IMR-90 (cell line): Measurements from ENCODE around the gene FGD5. TPM values are rescaled to one million over a fixed set of nuclear protein-coding genes. Genes with fewer than 3 reads are reported as not detected.

Source experiments
- ATAC-seq: fragments of 200-7000 bp; cut with Tn5 transposase; 2 replicates; pipeline ENCODE4 v1.9.1; 2020; ENCODE audit warnings: low read depth, mild to moderate bottlenecking, moderate library complexity
- BruUV-seq: library from RNA; stranded (reverse); fragments of 400-500 nt; replicated peaks from 2 replicates; lab custom pipeline; 2021; lab: Mats Ljungman, UMichigan
- CTCF ChIA-PET: fragments of 300-600 bp; formaldehyde crosslinking; extraction: SDS; loops from one replicate; lab custom pipeline; 2021; ENCODE audit warnings: antibody characterized with exemption; lab: Yijun Ruan, JAX
- POLR2A ChIA-PET: fragments of 300-600 bp; sonication (Branson Sonifier 250); formaldehyde crosslinking; loops from one replicate; lab custom pipeline; 2022; ENCODE audit warnings: antibody characterized with exemption; ENCODE audit not compliant: unreplicated experiment; lab: Charles Lee
- DNase-seq: peaks from one replicate; pipeline ENCODE4 v3.0.0; 2013
- H2AFZ ChIP-seq: replicated peaks from 2 replicates; pipeline ENCODE3; 2013; ENCODE audit warnings: low read length, mild to moderate bottlenecking; ENCODE audit not compliant: poor library complexity
- H2AK5ac ChIP-seq: 2 replicates; pipeline ENCODE4 v1.6.1; 2013; ENCODE audit warnings: low read depth, low read length, inconsistent platforms
- H2AK9ac ChIP-seq: replicated peaks from 2 replicates; pipeline ENCODE3; 2013; ENCODE audit warnings: mild to moderate bottlenecking, low read depth, low read length, moderate library complexity; ENCODE audit not compliant: poor library complexity
- H2BK120ac ChIP-seq: 2 replicates; pipeline ENCODE4 v1.6.1; 2013; ENCODE audit warnings: low read depth, low read length, inconsistent platforms
- H2BK15ac ChIP-seq: 3 replicates; pipeline ENCODE4 v1.6.1; 2013; ENCODE audit warnings: low read depth, low read length, inconsistent platforms
- H2BK20ac ChIP-seq: 2 replicates; pipeline ENCODE4 v1.6.1; 2013; ENCODE audit warnings: low read depth, mild to moderate bottlenecking, inconsistent platforms, low read length, moderate library complexity
- H2BK5ac ChIP-seq: 2 replicates; pipeline ENCODE4 v1.6.1; 2013; ENCODE audit warnings: mild to moderate bottlenecking, low read depth, low read length, inconsistent platforms; ENCODE audit not compliant: poor library complexity, severe bottlenecking
- H3K14ac ChIP-seq: replicated peaks from 2 replicates; pipeline ENCODE4 v1.6.1; 2013; ENCODE audit warnings: low read depth, low read length, inconsistent platforms
- H3K18ac ChIP-seq: 2 replicates; pipeline ENCODE4 v1.6.1; 2013; ENCODE audit warnings: low read depth, low read length, control low read depth
- H3K23ac ChIP-seq: 2 replicates; pipeline ENCODE4 v1.6.1; 2013; ENCODE audit warnings: low read depth, low read length, inconsistent platforms
- H3K27ac ChIP-seq: 2 replicates; pipeline ENCODE4 v1.5.1; 2013; ENCODE audit warnings: mild to moderate bottlenecking, control low read depth, low read length; ENCODE audit not compliant: insufficient read depth
- H3K27me3 ChIP-seq: 2 replicates; pipeline ENCODE4 v1.6.1; 2013; ENCODE audit warnings: low read length; ENCODE audit not compliant: control insufficient read depth, insufficient read depth
- H3K36me3 ChIP-seq: 2 replicates; pipeline ENCODE4 v1.6.1; 2013; ENCODE audit warnings: low read length, mixed read lengths; ENCODE audit not compliant: control insufficient read depth, insufficient read depth
- H3K4ac ChIP-seq: 2 replicates; pipeline ENCODE4 v1.6.1; 2013; ENCODE audit warnings: low read depth, low read length, inconsistent platforms
- H3K4me1 ChIP-seq: 2 replicates; pipeline ENCODE4 v1.6.1; 2013; ENCODE audit warnings: low read length, mixed read lengths; ENCODE audit not compliant: control insufficient read depth, insufficient read depth
- H3K4me2 ChIP-seq: 2 replicates; pipeline ENCODE4 v1.6.1; 2013; ENCODE audit warnings: low read depth, mild to moderate bottlenecking, control low read depth, low read length, moderate library complexity
- H3K4me3 ChIP-seq: 2 replicates; pipeline ENCODE4 v1.5.1; 2013; ENCODE audit warnings: low read depth, mild to moderate bottlenecking, control low read depth, low read length, moderate library complexity; ENCODE audit not compliant: insufficient read depth
- H3K56ac ChIP-seq: 2 replicates; pipeline ENCODE4 v1.6.1; 2013; ENCODE audit warnings: low read length, inconsistent platforms; ENCODE audit not compliant: insufficient read depth; ENCODE audit errors: extremely low read depth
- H3K79me1 ChIP-seq, 2 experiments: 2 replicates each; pipeline ENCODE4 v1.6.1; 2013; ENCODE audit warnings: low read length in 2 of 2, inconsistent platforms in 1 of 2, low read depth in 1 of 2
- H3K9ac ChIP-seq: 2 replicates; pipeline ENCODE4 v1.6.1; 2013; ENCODE audit warnings: low read depth, low read length, control low read depth
- H3K9me1 ChIP-seq: 2 replicates; pipeline ENCODE4 v1.6.1; 2013; ENCODE audit warnings: low read length, inconsistent platforms; ENCODE audit not compliant: insufficient read depth
- H3K9me3 ChIP-seq: 2 replicates; pipeline ENCODE4 v1.6.1; 2013; ENCODE audit warnings: low read length; ENCODE audit not compliant: control insufficient read depth, insufficient read depth
- H4K20me1 ChIP-seq: 2 replicates; pipeline ENCODE4 v1.6.1; 2013; ENCODE audit warnings: low read length, inconsistent platforms; ENCODE audit not compliant: insufficient read depth
- H4K5ac ChIP-seq: 2 replicates; pipeline ENCODE4 v1.6.1; 2013; ENCODE audit warnings: mild to moderate bottlenecking, low read depth, low read length, control low read depth
- H4K8ac ChIP-seq, 2 experiments: 2 replicates each; pipeline ENCODE4 v1.6.1; 2013; ENCODE audit warnings: low read depth in 2 of 2, low read length in 2 of 2, control low read depth in 1 of 2, inconsistent platforms in 1 of 2
- H4K91ac ChIP-seq: 2 replicates; pipeline ENCODE4 v1.6.1; 2013; ENCODE audit warnings: low read depth, low read length, inconsistent platforms; ENCODE audit not compliant: insufficient read depth
- BHLHE40 ChIP-seq: fragments of 150-350 bp; IDR thresholded peaks from 2 replicates; pipeline ENCODE4 v1.6.1; 2016; ENCODE audit warnings: mild to moderate bottlenecking, low read depth, low read length
- CEBPB ChIP-seq: IDR thresholded peaks from 2 replicates; pipeline ENCODE4 v1.6.1; 2012; ENCODE audit warnings: low read depth, low read length, improper control_type of control experiment
- CHD1 ChIP-seq: IDR thresholded peaks from 2 replicates; pipeline ENCODE4 v1.6.1; 2012; ENCODE audit warnings: low read depth, low read length, improper control_type of control experiment
- FOS ChIP-seq: fragments of 150-350 bp; IDR thresholded peaks from 2 replicates; pipeline ENCODE4 v1.6.1; 2016; ENCODE audit warnings: low read depth, low read length
- MAFK ChIP-seq: IDR thresholded peaks from 2 replicates; pipeline ENCODE4 v1.6.1; 2012; ENCODE audit warnings: low read depth, low read length, improper control_type of control experiment
- MAZ ChIP-seq: IDR thresholded peaks from 2 replicates; pipeline ENCODE4 v1.6.1; 2012; ENCODE audit warnings: low read depth, mild to moderate bottlenecking, low read length, improper control_type of control experiment, moderate library complexity, borderline replicate concordance
- MXI1 ChIP-seq: IDR thresholded peaks from 2 replicates; pipeline ENCODE4 v1.6.1; 2012; ENCODE audit warnings: low read depth, mild to moderate bottlenecking, low read length, moderate library complexity, borderline replicate concordance
- NFE2L2 ChIP-seq: fragments of 150-350 bp; IDR thresholded peaks from 2 replicates; pipeline ENCODE4 v1.6.1; 2016; ENCODE audit warnings: low read depth, mild to moderate bottlenecking, low read length
- POLR2A ChIP-seq: IDR thresholded peaks from 2 replicates; pipeline ENCODE4 v1.6.1; 2012; ENCODE audit warnings: mild to moderate bottlenecking, low read depth, low read length
- RAD21 ChIP-seq: IDR thresholded peaks from 2 replicates; pipeline ENCODE4 v1.6.1; 2012; ENCODE audit warnings: low read length, improper control_type of control experiment
- RCOR1 ChIP-seq: IDR thresholded peaks from 2 replicates; pipeline ENCODE4 v1.6.1; 2012; ENCODE audit warnings: mild to moderate bottlenecking, low read length, improper control_type of control experiment; ENCODE audit not compliant: insufficient replicate concordance
- RFX5 ChIP-seq: IDR thresholded peaks from 2 replicates; pipeline ENCODE4 v1.8.0; 2012; ENCODE audit warnings: low read depth, mild to moderate bottlenecking, low read length, moderate library complexity
- SMC3 ChIP-seq: fragments of 150-350 bp; IDR thresholded peaks from 2 replicates; pipeline ENCODE4 v1.6.1; 2016; ENCODE audit warnings: low read depth, mild to moderate bottlenecking, antibody characterized with exemption, low read length, moderate library complexity
- USF2 ChIP-seq: fragments of 150-350 bp; IDR thresholded peaks from 2 replicates; pipeline ENCODE4 v1.6.1; 2017; ENCODE audit warnings: mild to moderate bottlenecking, antibody characterized with exemption, low read length, low read depth
- WGBS, 2 experiments: methylation state at CpG; one replicate each; pipeline versions ENCODE4 v1.1.5 to v1.1.7; 2013; ENCODE audit warnings: missing lambda C conversion rate in 2 of 2; ENCODE audit not compliant: insufficient read length in 1 of 2; ENCODE audit errors: extremely low coverage in 2 of 2; 5-methylcytosine and 5-hydroxymethylcytosine counted together
- dilution Hi-C: fragments of 300-500 bp; cut with HindIII; formaldehyde crosslinking; loops from one replicate; pipeline ENCODE4 v1.14.3; 2018; ENCODE audit warnings: low sequenced_read_pairs; ENCODE audit not compliant: unreplicated experiment
- in situ Hi-C: fragments of 300-500 bp; cut with MboI; formaldehyde crosslinking; loops from 3 replicates; pipeline ENCODE4 v1.14.3; 2019; ENCODE audit warnings: low sequenced_read_pairs, inconsistent platforms, mixed read lengths
- intact Hi-C: fragments of 100-400 bp; cut with micrococcal nuclease; formaldehyde crosslinking; loops from 2 replicates; pipeline ENCODE4 v1.10.0; 2022
- polyA plus RNA-seq, 3 experiments: library from polyadenylated mRNA; depleted of rRNA; stranded (reverse); fragments of >200 nt; gene quantifications; 2 replicates each; pipeline ENCODE4 v1.2.3, GENCODE V29; 2012; ENCODE audit warnings: low replicate concordance in 1 of 3
- total RNA-seq: library from RNA; depleted of rRNA; stranded (reverse); fragments of >200 nt; gene quantifications from 2 replicates; pipeline ENCODE4 v1.2.3, GENCODE V29; 2012
- TF ChIP-seq, protein P1 (sequence below): conservative IDR thresholded peaks from 2 replicates; pipeline ENCODE4 v1.5.1; 2012; ENCODE audit warnings: mild to moderate bottlenecking, low read depth, low read length, improper control_type of control experiment
- TF ChIP-seq, protein P2 (sequence below): fragments of 150-350 bp; IDR thresholded peaks from 2 replicates; pipeline ENCODE4 v1.6.1; 2016; ENCODE audit warnings: low read depth, mild to moderate bottlenecking, low read length, moderate library complexity, borderline replicate concordance

The FGD5 gene
- total and polyA plus RNA-seq, 2 of the 4 experiments (the other 2 are of a cell fraction): not detected

DNA sequence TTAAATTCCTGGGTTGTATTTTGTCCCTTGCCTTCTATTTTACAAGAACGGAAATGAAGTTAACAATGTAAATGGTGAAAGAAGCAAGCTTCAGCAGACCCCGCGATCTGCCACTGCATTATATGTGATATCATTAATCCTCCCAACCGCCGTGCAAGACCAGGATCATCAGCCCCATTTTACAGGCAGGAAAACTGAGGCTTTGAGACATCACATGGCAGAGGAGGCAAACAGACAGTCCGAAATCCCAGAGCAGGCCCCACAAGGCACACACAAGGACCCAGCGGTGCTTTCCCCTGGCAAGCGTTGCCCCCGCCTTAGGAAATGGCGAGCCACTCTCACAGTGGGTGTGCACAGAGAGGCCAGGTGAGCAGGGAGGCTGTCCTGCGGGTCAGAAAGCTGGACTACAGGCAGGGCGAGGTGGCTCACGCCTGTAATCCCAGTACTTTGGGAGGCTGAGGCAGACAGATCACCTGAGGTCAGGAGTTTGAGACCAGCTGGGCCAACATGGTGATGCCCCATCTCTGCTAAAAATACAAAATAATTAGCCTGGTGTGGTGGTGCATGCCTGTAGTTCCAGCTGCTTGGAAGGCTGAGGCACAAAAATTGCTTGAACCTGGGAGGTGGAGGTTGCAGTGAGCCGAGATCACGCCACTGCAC is 16.2 kb downstream of the FGD5 start:
- CTCF ChIA-PET: no interaction called here
- 75% methylated on average over 6 of the region's 15 CpGs; no CpG with 5 or more reads in 1 of the 2 experiments for WGBS, 2 experiments
- in situ Hi-C loops (no loop called here), dilution Hi-C loops (no loop called here), intact Hi-C loops (no loop called here)
- Histone ChIP-seq H3K18ac (no peak overlapping the region), H3K36me3 (no peaks in the 10 kb centered on the region), H3K4me3 (no peak overlapping the region), H3K4me2 (no peak overlapping the region), H2BK20ac (no peak overlapping the region), H2BK120ac (no peak overlapping the region), H3K79me1 (no peaks in the 10 kb centered on the region), H3K9me1 (no peaks in the 10 kb centered on the region), H3K4me1 (no peaks in the 10 kb centered on the region), H4K8ac (no peak overlapping the region), H4K5ac (no peak overlapping the region), H4K91ac (no peak overlapping the region), H3K27me3 (peaks cover 24% of the 10 kb centered on the region), H3K23ac (no peak overlapping the region), H4K20me1 (no peaks in the 10 kb centered on the region), H2BK15ac (no peak overlapping the region), H2AK5ac (no peak overlapping the region), H3K9ac (no peak overlapping the region), H2AFZ (no peak overlapping the region), H2BK5ac (no peak overlapping the region), H3K56ac (no peak overlapping the region), H3K4ac (no peak overlapping the region), H2AK9ac (no peak overlapping the region), H3K14ac (no peak overlapping the region), H3K9me3 (no peaks in the 10 kb centered on the region), H3K27ac (no peak overlapping the region)
- TF ChIP-seq MXI1 (no peak), BHLHE40 (no peak), RFX5 (no peak), CEBPB (no peak), POLR2A (no peak), NFE2L2 (no peak), SMC3 (no peak), MAFK (no peak), MAZ (no peak), CHD1 (no peak), USF2 (no peak), FOS (no peak), RCOR1 (no peak), RAD21 (no peak)
- TF ChIP-seq, protein P1, sequence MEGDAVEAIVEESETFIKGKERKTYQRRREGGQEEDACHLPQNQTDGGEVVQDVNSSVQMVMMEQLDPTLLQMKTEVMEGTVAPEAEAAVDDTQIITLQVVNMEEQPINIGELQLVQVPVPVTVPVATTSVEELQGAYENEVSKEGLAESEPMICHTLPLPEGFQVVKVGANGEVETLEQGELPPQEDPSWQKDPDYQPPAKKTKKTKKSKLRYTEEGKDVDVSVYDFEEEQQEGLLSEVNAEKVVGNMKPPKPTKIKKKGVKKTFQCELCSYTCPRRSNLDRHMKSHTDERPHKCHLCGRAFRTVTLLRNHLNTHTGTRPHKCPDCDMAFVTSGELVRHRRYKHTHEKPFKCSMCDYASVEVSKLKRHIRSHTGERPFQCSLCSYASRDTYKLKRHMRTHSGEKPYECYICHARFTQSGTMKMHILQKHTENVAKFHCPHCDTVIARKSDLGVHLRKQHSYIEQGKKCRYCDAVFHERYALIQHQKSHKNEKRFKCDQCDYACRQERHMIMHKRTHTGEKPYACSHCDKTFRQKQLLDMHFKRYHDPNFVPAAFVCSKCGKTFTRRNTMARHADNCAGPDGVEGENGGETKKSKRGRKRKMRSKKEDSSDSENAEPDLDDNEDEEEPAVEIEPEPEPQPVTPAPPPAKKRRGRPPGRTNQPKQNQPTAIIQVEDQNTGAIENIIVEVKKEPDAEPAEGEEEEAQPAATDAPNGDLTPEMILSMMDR: no peak
- TF ChIP-seq, protein P2, sequence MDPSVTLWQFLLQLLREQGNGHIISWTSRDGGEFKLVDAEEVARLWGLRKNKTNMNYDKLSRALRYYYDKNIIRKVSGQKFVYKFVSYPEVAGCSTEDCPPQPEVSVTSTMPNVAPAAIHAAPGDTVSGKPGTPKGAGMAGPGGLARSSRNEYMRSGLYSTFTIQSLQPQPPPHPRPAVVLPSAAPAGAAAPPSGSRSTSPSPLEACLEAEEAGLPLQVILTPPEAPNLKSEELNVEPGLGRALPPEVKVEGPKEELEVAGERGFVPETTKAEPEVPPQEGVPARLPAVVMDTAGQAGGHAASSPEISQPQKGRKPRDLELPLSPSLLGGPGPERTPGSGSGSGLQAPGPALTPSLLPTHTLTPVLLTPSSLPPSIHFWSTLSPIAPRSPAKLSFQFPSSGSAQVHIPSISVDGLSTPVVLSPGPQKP: no peak
- DNase-seq (no peak), ATAC-seq (no peak)
- POLR2A ChIA-PET: no interaction called here
- no TSS peak for BruUV-seq
